22Rv1 (cell line): ENCODE results near the gene TPRG1L.

Experiments
- ZFX ChIP-seq: fragments of 450-650 bp; IDR thresholded peaks from 2 replicates; pipeline ENCODE4 v1.6.1; 2017; ENCODE audit warnings: antibody characterized with exemption, borderline replicate concordance
- TF ChIP-seq, protein P1 (sequence below): fragments of 450-650 bp; IDR thresholded peaks from 2 replicates; pipeline ENCODE4 v1.5.1; 2017; ENCODE audit warnings: mild to moderate bottlenecking

DNA sequence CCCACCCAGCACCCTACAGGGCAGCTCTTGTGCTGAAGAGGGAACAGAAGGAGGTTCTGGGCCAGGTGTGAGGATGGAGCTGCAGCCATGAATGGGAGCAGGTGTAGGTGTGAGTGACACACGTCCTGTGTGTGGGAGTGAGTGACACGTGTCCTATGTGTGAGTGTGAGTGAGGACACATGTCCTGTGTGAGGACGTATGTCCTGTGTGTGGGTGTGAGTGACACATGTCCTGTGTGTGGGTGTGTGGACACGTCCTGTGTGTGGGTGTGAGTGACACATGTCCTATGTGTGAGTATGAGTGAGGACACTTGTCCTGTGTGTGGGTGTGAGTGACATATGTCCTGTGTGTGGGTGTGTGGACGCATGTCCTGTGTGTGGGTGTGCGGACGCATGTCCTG is 39.9 kb upstream of the TPRG1L start:
- TF ChIP-seq, protein P1, sequence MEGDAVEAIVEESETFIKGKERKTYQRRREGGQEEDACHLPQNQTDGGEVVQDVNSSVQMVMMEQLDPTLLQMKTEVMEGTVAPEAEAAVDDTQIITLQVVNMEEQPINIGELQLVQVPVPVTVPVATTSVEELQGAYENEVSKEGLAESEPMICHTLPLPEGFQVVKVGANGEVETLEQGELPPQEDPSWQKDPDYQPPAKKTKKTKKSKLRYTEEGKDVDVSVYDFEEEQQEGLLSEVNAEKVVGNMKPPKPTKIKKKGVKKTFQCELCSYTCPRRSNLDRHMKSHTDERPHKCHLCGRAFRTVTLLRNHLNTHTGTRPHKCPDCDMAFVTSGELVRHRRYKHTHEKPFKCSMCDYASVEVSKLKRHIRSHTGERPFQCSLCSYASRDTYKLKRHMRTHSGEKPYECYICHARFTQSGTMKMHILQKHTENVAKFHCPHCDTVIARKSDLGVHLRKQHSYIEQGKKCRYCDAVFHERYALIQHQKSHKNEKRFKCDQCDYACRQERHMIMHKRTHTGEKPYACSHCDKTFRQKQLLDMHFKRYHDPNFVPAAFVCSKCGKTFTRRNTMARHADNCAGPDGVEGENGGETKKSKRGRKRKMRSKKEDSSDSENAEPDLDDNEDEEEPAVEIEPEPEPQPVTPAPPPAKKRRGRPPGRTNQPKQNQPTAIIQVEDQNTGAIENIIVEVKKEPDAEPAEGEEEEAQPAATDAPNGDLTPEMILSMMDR, result no peak
- no peak for TF ChIP-seq ZFX
